Mesothelial cell of epicardium (in vitro differentiated cells): ENCODE measurements around the gene SPOPL. TPM values are rescaled to one million over a fixed set of nuclear protein-coding genes. Genes with fewer than 3 reads are reported as not detected.
A peak's percentile ranks its signal among the peaks of the same experiment; 100 is the strongest.

Experiments
- DNase-seq, 2 experiments: peaks; one replicate each; pipeline ENCODE4 v3.0.0; 2021; ENCODE audit warnings: low spot score in 2 of 2; ENCODE audit not compliant: unreplicated experiment in 2 of 2
- H3K27ac Mint-ChIP-seq: 2 replicates; pipeline ENCODE4 v1.8.0; 2021; ENCODE audit warnings: mixed read lengths
- H3K27me3 Mint-ChIP-seq: 2 replicates; pipeline ENCODE4 v1.8.0; 2021; ENCODE audit warnings: low read depth, mixed read lengths
- H3K36me3 Mint-ChIP-seq: 2 replicates; pipeline ENCODE4 v1.8.0; 2021; ENCODE audit warnings: mixed read lengths
- H3K4me1 Mint-ChIP-seq: 2 replicates; pipeline ENCODE4 v1.8.0; 2021; ENCODE audit warnings: mixed read lengths
- H3K4me3 Mint-ChIP-seq: 2 replicates; pipeline ENCODE4 v1.8.0; 2021; ENCODE audit warnings: mild to moderate bottlenecking, moderate library complexity, mixed read lengths
- H3K9me3 Mint-ChIP-seq: 2 replicates; pipeline ENCODE4 v1.8.0; 2021; ENCODE audit warnings: mixed read lengths
- total RNA-seq: library from RNA; stranded (reverse); gene quantifications from 3 replicates; pipeline ENCODE4 v1.2.1, GENCODE V29; 2021
- TF ChIP-seq, protein P1 (sequence below): fragments of 200-600 bp; sonication (generic); IDR thresholded peaks from one replicate; pipeline ENCODE4 v1.5.0; 2021; ENCODE audit warnings: antibody characterized with exemption; ENCODE audit not compliant: unreplicated experiment

Gene SPOPL
- total RNA-seq, 1 donor from 2014 or later: 28.7 TPM

DNA sequence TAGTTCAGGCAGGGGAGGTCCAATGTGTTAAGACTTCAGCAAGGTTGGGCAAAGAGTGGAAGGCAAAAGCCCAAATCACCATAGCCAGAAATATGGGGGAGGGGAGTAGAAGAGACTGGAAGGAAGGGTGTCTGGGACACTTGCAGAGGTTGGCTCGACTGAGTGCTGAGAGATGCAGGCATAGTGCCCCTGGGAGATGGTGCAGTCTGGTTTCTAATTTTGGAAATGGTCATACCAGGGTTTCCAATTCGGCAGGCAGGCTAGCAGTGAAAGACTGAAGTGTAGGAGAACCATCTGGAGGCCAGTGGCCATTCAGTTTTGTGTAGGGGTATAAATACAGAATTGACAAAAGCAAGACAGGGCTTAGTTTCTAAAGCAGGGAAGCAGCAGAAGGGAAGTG, 6.2 kb upstream of the SPOPL start:
- no peaks in the 10 kb centered on the region for H3K27me3 Mint-ChIP-seq
- peaks cover 8% of the 10 kb centered on the region for H3K36me3 Mint-ChIP-seq
- no peak for DNase-seq
- H3K27ac Mint-ChIP-seq: no peak overlapping the region
- peaks cover 15% of the 10 kb centered on the region for H3K4me1 Mint-ChIP-seq
- no peak overlapping the region for H3K4me3 Mint-ChIP-seq
- TF ChIP-seq, protein P1, sequence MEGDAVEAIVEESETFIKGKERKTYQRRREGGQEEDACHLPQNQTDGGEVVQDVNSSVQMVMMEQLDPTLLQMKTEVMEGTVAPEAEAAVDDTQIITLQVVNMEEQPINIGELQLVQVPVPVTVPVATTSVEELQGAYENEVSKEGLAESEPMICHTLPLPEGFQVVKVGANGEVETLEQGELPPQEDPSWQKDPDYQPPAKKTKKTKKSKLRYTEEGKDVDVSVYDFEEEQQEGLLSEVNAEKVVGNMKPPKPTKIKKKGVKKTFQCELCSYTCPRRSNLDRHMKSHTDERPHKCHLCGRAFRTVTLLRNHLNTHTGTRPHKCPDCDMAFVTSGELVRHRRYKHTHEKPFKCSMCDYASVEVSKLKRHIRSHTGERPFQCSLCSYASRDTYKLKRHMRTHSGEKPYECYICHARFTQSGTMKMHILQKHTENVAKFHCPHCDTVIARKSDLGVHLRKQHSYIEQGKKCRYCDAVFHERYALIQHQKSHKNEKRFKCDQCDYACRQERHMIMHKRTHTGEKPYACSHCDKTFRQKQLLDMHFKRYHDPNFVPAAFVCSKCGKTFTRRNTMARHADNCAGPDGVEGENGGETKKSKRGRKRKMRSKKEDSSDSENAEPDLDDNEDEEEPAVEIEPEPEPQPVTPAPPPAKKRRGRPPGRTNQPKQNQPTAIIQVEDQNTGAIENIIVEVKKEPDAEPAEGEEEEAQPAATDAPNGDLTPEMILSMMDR: no peak
- H3K9me3 Mint-ChIP-seq: no peaks in the 10 kb centered on the region

DNA sequence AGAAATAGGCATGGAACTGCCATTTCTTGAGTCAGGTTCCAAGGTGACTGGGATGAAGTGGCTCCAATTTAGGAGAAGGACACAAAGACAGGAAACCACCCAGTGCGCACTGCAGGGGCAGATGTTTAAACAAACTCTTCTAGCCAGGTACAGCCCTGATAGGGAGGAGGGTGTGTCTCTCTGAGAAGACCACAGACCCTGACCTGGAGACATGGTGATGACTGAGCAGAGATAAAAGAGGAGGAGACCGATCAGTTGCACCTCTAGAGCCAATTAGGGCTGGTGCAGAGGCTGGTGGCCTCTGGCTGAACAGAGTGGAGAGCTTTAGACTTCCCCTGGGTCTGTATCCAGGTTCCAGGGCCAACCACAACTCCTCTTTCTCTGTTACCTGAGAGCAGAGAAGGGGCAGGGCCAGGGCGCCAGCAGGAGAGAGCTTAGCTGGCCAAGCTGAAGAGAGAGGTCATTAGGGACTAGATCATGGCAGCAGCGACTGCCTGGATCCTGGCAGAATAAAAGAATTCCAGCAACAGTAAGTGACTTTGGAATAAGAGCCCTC, 5.4 kb upstream of the SPOPL start:
- no peak overlapping the region for H3K27ac Mint-ChIP-seq
- H3K36me3 Mint-ChIP-seq: peaks cover 8% of the 10 kb centered on the region
- no peaks in the 10 kb centered on the region for H3K27me3 Mint-ChIP-seq
- DNase-seq: no peak
- H3K4me1 Mint-ChIP-seq: peaks cover 18% of the 10 kb centered on the region
- TF ChIP-seq, protein P1: no peak
- no peak overlapping the region for H3K4me3 Mint-ChIP-seq
- no peaks in the 10 kb centered on the region for H3K9me3 Mint-ChIP-seq

DNA sequence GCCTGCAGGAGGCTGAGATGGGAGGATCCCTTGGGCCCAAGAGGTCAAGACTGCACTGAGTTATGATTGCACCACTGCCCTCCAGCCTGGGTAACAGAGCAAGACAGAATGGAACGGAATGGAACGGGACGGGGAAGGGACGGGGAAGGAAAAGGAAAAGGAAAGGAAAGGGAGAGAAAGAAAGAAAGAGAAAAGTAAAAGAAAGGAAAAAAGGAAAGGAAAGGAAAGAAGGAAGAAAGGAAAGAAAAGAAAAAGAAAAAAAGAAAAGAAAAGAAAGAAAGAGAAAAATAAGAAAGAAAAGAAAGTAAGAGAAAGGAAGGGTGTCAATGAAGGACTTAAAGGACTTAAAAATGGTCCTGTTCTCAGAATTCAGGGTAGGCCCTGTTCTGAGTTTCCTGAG, 4.3 kb upstream of the SPOPL start:
- Mint-ChIP-seq H3K27me3 (no peaks in the 10 kb centered on the region), H3K4me1 (peaks cover 19% of the 10 kb centered on the region), H3K9me3 (no peaks in the 10 kb centered on the region), H3K27ac (no peak overlapping the region), H3K36me3 (peaks cover 8% of the 10 kb centered on the region), H3K4me3 (no peak overlapping the region)
- TF ChIP-seq, protein P1: no peak
- no peak for DNase-seq

DNA sequence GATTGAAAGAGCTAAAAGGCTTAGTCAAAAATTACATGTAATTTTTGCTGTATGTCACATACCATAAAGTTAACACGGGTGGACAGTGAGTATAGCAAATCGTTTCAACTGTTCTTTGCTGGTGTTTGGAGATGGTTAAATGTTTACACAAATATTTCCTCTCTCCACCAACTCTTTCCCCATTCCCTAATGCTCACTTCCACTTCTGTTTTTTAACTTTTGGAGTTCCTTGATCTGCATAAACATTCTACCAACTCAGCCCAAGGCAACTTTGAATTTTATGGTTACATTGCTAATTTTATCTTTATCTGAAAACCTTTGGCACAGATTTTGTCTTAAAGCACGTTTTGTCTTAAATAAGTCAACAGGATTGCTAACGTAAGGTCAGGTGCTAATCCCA, 1.9 kb upstream of the SPOPL start:
- Mint-ChIP-seq H3K27me3 (no peaks in the 10 kb centered on the region), H3K4me3 (peak overlapping the region; percentile 87), H3K27ac (no peak overlapping the region), H3K9me3 (no peaks in the 10 kb centered on the region), H3K4me1 (peaks cover 31% of the 10 kb centered on the region), H3K36me3 (peaks cover 8% of the 10 kb centered on the region)
- TF ChIP-seq, protein P1: no peak
- no peak for DNase-seq

DNA sequence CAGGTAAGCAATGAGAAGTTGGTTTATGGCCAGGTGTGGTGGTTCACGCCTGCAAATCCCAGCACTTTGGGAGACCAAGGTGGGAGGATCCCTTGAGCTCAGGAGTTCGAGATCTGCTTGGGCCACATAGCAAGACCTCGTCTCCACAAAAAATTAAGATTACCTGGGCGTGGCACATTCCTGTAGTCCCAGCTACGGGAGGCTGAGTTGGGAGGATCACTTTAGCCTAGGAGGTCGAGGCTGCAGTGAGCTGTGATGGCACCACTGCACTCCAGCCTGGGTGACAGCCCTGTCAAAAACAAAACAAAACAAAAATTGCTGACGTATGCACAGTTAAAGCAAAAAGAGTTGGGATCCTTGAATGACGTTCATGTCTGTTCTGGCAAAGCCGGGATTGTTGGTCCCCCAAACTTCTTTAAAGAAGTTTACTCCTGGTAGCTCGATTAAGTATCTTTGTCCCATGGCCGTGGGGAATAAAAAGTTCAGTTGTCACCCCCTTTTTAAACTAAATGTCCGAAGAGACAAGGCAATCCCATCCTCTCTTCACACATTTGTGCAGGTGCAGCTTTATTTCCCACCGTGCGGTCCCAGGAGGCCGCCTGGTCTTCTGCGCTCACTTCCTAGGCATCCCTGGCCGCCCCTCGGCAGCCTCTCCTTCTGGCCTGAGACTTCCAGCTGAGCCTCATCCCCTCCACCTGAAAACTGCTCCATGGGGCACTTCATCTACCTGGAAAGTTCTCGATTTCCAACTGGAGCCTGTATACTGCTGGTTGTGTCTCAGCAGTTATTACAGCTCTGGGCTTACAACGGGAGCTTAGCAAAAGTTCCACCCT, 762 bp upstream of the SPOPL start:
- Mint-ChIP-seq H3K9me3 (no peaks in the 10 kb centered on the region), H3K27ac (peak overlapping the region; percentile 91), H3K4me3 (peak overlapping the region; percentile 87), H3K27me3 (no peaks in the 10 kb centered on the region), H3K36me3 (peaks cover 3% of the 10 kb centered on the region), H3K4me1 (peaks cover 34% of the 10 kb centered on the region)
- TF ChIP-seq, protein P1: no peak
- peak in 1 of 2 experiments; percentile 57 for DNase-seq
